ENCODE data around the gene USP48.
"Not testable (repeated sequence)": the region's sequence is repeated elsewhere in the genome, so short reads cannot be mapped to it uniquely, and the experiment has no call there.

DNA sequence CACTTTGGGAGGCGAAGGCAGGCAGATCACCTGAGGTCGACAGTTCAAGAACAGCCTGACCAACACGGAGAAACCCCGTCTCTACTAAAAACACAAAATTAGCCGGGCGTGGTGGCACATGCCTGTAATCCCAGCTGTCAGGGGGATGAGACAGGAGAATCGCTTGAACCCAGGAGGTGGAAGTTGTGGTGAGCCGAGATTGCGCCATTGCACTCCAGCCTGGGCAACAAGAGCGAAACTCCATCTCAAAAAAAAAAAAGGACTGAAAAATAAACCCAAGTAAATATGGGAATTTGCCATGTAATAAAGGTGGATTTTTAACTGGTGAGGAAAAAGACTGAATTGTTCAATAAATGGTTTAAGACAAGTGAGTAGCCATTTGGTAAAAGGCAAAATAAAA, 11.3 kb downstream of the USP48 start:
- TF ChIP-seq EZH2phosphoT487 (IDR thresholded peaks at IDR 0.05; ENCODE audit: low read length), result not testable (repeated sequence)
- TF ChIP-seq, protein P1, sequence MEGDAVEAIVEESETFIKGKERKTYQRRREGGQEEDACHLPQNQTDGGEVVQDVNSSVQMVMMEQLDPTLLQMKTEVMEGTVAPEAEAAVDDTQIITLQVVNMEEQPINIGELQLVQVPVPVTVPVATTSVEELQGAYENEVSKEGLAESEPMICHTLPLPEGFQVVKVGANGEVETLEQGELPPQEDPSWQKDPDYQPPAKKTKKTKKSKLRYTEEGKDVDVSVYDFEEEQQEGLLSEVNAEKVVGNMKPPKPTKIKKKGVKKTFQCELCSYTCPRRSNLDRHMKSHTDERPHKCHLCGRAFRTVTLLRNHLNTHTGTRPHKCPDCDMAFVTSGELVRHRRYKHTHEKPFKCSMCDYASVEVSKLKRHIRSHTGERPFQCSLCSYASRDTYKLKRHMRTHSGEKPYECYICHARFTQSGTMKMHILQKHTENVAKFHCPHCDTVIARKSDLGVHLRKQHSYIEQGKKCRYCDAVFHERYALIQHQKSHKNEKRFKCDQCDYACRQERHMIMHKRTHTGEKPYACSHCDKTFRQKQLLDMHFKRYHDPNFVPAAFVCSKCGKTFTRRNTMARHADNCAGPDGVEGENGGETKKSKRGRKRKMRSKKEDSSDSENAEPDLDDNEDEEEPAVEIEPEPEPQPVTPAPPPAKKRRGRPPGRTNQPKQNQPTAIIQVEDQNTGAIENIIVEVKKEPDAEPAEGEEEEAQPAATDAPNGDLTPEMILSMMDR (IDR thresholded peaks at IDR 0.05; ENCODE audit: low read length), result not testable (repeated sequence)
